HCT116 (cell line): Measurements from ENCODE around the gene SLC24A3. TPM values are rescaled to one million over a fixed set of nuclear protein-coding genes. Genes with fewer than 3 reads are reported as not detected.

Experiments
- ATAC-seq: fragments of 200-7000 bp; cut with Tn5 transposase; 2 replicates; pipeline ENCODE4 v1.9.1; 2020; ENCODE audit warnings: mild to moderate bottlenecking, moderate library complexity
- BruUV-seq: library from RNA; stranded (reverse); fragments of 400-500 nt; replicated peaks from 2 replicates; lab custom pipeline; 2021; lab: Mats Ljungman, UMichigan
- CTCF ChIA-PET: fragments of 300-600 bp; sonication (Branson Sonifier 250); formaldehyde crosslinking; loops from one replicate; lab custom pipeline; 2021; ENCODE audit warnings: antibody characterized with exemption; lab: Charles Lee
- POLR2A ChIA-PET: fragments of 300-600, 350-600 bp; sonication (Branson Sonifier 250); formaldehyde crosslinking; loops from one replicate; lab custom pipeline; 2021; ENCODE audit warnings: antibody characterized with exemption; lab: Charles Lee
- RAD21 ChIA-PET, 2 experiments: fragments of 300-600 bp; sonication (Branson Sonifier 250); formaldehyde crosslinking; loops; one replicate each; lab custom pipeline; 2023; ENCODE audit warnings: low total read pairs in 2 of 2; ENCODE audit not compliant: uncharacterized antibody in 2 of 2, unreplicated experiment in 2 of 2, low non-redundant PET in 1 of 2; lab: Charles Lee
- DNase-seq: peaks from one replicate; pipeline ENCODE4 v3.0.0-alpha.2; 2010; ENCODE audit warnings: low read depth, low spot score
- H2AFZ ChIP-seq: fragments of 200-600 bp; shearing (Covaris generic), sonication (generic); 2 replicates; pipeline ENCODE4 v1.6.1; 2017; ENCODE audit warnings: low read depth, mixed run types, mixed read lengths, antibody characterized with exemption, low read length; ENCODE audit not compliant: poor library complexity, severe bottlenecking
- H3K27ac ChIP-seq: 2 replicates; pipeline ENCODE4 v1.5.1; 2012; ENCODE audit warnings: low read depth, low read length
- H3K27me3 ChIP-seq: fragments of 200-600 bp; sonication (generic); 2 replicates; pipeline ENCODE4 v1.6.1; 2016; ENCODE audit warnings: mixed run types, low read length, mixed read lengths; ENCODE audit not compliant: insufficient read depth
- H3K36me3 ChIP-seq, 2 experiments: fragments of 200-500 bp in 1 of 2; fragments of 200-600 bp in 1 of 2; sonication (Bioruptor generic) in 1 of 2; sonication (generic) in 1 of 2; 2 replicates each; pipeline versions ENCODE4 v1.5.1 to v1.6.1; 2014 to 2016; ENCODE audit warnings: low read length in 2 of 2, inconsistent platforms in 1 of 2, mixed read lengths in 1 of 2, mixed run types in 1 of 2; ENCODE audit not compliant: insufficient read depth in 2 of 2, control insufficient read depth in 1 of 2
- H3K4me1 ChIP-seq, 2 experiments: fragments of 200-600 bp in 1 of 2; sonication (generic) in 1 of 2; 2 replicates each; pipeline versions ENCODE4 v1.5.1 to v1.6.1; 2012 to 2017; ENCODE audit warnings: low read length in 2 of 2, inconsistent platforms in 1 of 2, mild to moderate bottlenecking in 1 of 2, mixed read lengths in 1 of 2, mixed run types in 1 of 2, moderate library complexity in 1 of 2; ENCODE audit not compliant: insufficient read depth in 2 of 2, control insufficient read depth in 1 of 2
- H3K4me2 ChIP-seq: fragments of 200-600 bp; sonication (generic); 2 replicates; pipeline ENCODE4 v1.6.1; 2017; ENCODE audit warnings: mixed run types, low read length, mixed read lengths
- H3K4me3 ChIP-seq, 2 experiments: fragments of 200-600 bp in 1 of 2; sonication (generic) in 1 of 2; replicated peaks in 1 of 2; 2 replicates each; pipeline ENCODE4 v1.5.1; 2011 to 2016; ENCODE audit warnings: low read length in 2 of 2, control low read depth in 1 of 2, low read depth in 1 of 2, mild to moderate bottlenecking in 1 of 2, mixed read lengths in 1 of 2, mixed run types in 1 of 2
- H3K79me2 ChIP-seq: fragments of 200-600 bp; sonication (generic); 2 replicates; pipeline ENCODE4 v1.6.1; 2017; ENCODE audit warnings: mild to moderate bottlenecking, mixed run types, low read length, moderate library complexity, mixed read lengths; ENCODE audit not compliant: insufficient read depth
- H3K9ac ChIP-seq: fragments of 200-600 bp; sonication (generic); 2 replicates; pipeline ENCODE4 v1.6.1; 2016; ENCODE audit warnings: low read length, mixed read lengths
- H3K9me2 ChIP-seq: fragments of 200-600 bp; sonication (generic), shearing (Covaris generic); 2 replicates; pipeline ENCODE4 v1.6.1; 2017; ENCODE audit warnings: mixed run types, mild to moderate bottlenecking, moderate library complexity; ENCODE audit not compliant: insufficient read depth
- H3K9me3 ChIP-seq, 2 experiments: fragments of 200-500 bp in 1 of 2; fragments of 200-600 bp in 1 of 2; sonication (Bioruptor generic) in 1 of 2; sonication (generic) in 1 of 2; 2 replicates each; pipeline ENCODE4 v1.6.1; 2014 to 2017; ENCODE audit warnings: low read length in 2 of 2, mixed read lengths in 2 of 2, inconsistent platforms in 1 of 2, low read depth in 1 of 2, mild to moderate bottlenecking in 1 of 2, mixed run types in 1 of 2, moderate library complexity in 1 of 2; ENCODE audit not compliant: control insufficient read depth in 1 of 2, insufficient read depth in 1 of 2
- H4K20me1 ChIP-seq: fragments of 200-600 bp; sonication (generic), shearing (Covaris generic); 2 replicates; pipeline ENCODE4 v1.6.1; 2017; ENCODE audit warnings: mixed run types, mild to moderate bottlenecking, moderate library complexity; ENCODE audit not compliant: insufficient read depth
- ATF3 ChIP-seq: IDR thresholded peaks from 2 replicates; pipeline ENCODE4 v1.6.1; 2012
- CBX3 ChIP-seq: IDR thresholded peaks from 2 replicates; pipeline ENCODE4 v1.6.1; 2012; ENCODE audit warnings: low read depth
- CEBPB ChIP-seq: IDR thresholded peaks from 2 replicates; pipeline ENCODE4 v1.6.1; 2012; ENCODE audit warnings: low read depth
- CTCF ChIP-seq, 3 experiments: fragments of 200-600 bp in 1 of 3; sonication (generic) in 1 of 3; IDR thresholded peaks in 2 of 3; conservative IDR thresholded peaks in 1 of 3; 2 replicates each; pipeline ENCODE4 v1.5.1; 2012 to 2017; ENCODE audit warnings: low read depth in 2 of 3, low read length in 2 of 3, antibody characterized with exemption in 1 of 3, borderline replicate concordance in 1 of 3, control low read depth in 1 of 3, mild to moderate bottlenecking in 1 of 3, mixed read lengths in 1 of 3, mixed run types in 1 of 3, moderate library complexity in 1 of 3; ENCODE audit not compliant: insufficient read depth in 1 of 3
- EGR1 ChIP-seq: IDR thresholded peaks from 2 replicates; pipeline ENCODE4 v1.6.1; 2012; ENCODE audit warnings: low read depth
- ELF1 ChIP-seq: IDR thresholded peaks from 2 replicates; pipeline ENCODE4 v1.6.1; 2012; ENCODE audit warnings: low read depth, borderline replicate concordance
- EZH2 ChIP-seq: fragments of 200-600 bp; sonication (generic); IDR thresholded peaks from 2 replicates; pipeline ENCODE4 v1.6.1; 2017; ENCODE audit warnings: antibody characterized with exemption, mixed run types
- EZH2phosphoT487 ChIP-seq: fragments of 200-600 bp; IDR thresholded peaks from 2 replicates; pipeline ENCODE4 v1.6.1; 2018; ENCODE audit warnings: antibody characterized with exemption, borderline replicate concordance
- JUND ChIP-seq: IDR thresholded peaks from 2 replicates; pipeline ENCODE4 v1.6.1; 2012
- MAX ChIP-seq: IDR thresholded peaks from 2 replicates; pipeline ENCODE4 v1.6.1; 2012
- POLR2A ChIP-seq: IDR thresholded peaks from 2 replicates; pipeline ENCODE4 v1.7.0; 2011; ENCODE audit warnings: borderline replicate concordance; ENCODE audit not compliant: insufficient read depth, insufficient read length; ENCODE audit errors: extremely low read depth
- REST ChIP-seq: IDR thresholded peaks from 2 replicates; pipeline ENCODE4 v1.6.1; 2012; ENCODE audit warnings: low read depth
- SIN3A ChIP-seq: IDR thresholded peaks from 2 replicates; pipeline ENCODE4 v1.6.1; 2012; ENCODE audit warnings: low read depth
- SRF ChIP-seq: IDR thresholded peaks from 2 replicates; pipeline ENCODE4 v1.6.1; 2012; ENCODE audit warnings: low read depth
- TCF7L2 ChIP-seq: IDR thresholded peaks from 2 replicates; pipeline ENCODE4 v1.7.0; 2011; ENCODE audit warnings: borderline replicate concordance, inconsistent platforms; ENCODE audit not compliant: insufficient read depth, insufficient read length; ENCODE audit errors: extremely low read depth
- YY1 ChIP-seq: IDR thresholded peaks from 2 replicates; pipeline ENCODE4 v1.6.1; 2011; ENCODE audit warnings: low read length, low read depth, moderate library complexity, mild to moderate bottlenecking; ENCODE audit not compliant: insufficient replicate concordance; ENCODE audit errors: extremely low read depth
- ZBTB33 ChIP-seq: IDR thresholded peaks from 2 replicates; pipeline ENCODE4 v1.6.1; 2011; ENCODE audit warnings: mild to moderate bottlenecking, low read length, moderate library complexity; ENCODE audit not compliant: insufficient replicate concordance; ENCODE audit errors: extremely low read depth
- ZFX ChIP-seq: fragments of 450-650 bp; IDR thresholded peaks from 2 replicates; pipeline ENCODE4 v1.6.1; 2017
- ZNF274 ChIP-seq: fragments of 200-500 bp; sonication (Bioruptor generic); IDR thresholded peaks from 2 replicates; pipeline ENCODE4 v1.6.1; 2014; ENCODE audit warnings: mild to moderate bottlenecking, low read depth, low read length, inconsistent platforms
- intact Hi-C: fragments of 100-400 bp; cut with micrococcal nuclease; formaldehyde crosslinking; loops from 2 replicates; pipeline ENCODE4 v1.10.0; 2022
- total RNA-seq: library from RNA; stranded (reverse); gene quantifications from one replicate; pipeline ENCODE4 v1.2.1, GENCODE V29; 2021; ENCODE audit not compliant: unreplicated experiment

SLC24A3 gene
- total RNA-seq, 1 experiment from 2014 or later: not detected

GRCh38 chr20:19714579-19714840 lies 502.1 kb downstream of the SLC24A3 start:
- Histone ChIP-seq H3K9ac (no peak overlapping the region), H3K4me3 (no peak overlapping the region), H3K4me2 (no peak overlapping the region), H3K27me3 (peaks cover 5% of the 10 kb centered on the region; the same call in 1 of the 2 replicates), H2AFZ (no peak overlapping the region), H3K79me2 (no peaks in the 10 kb centered on the region), H3K9me2 (no peaks in the 10 kb centered on the region), H3K9me3 (no peaks in the 10 kb centered on the region), H3K4me1 (no peaks in the 10 kb centered on the region), H3K27ac (no peak overlapping the region), H3K36me3 (no peaks in the 10 kb centered on the region), H4K20me1 (no peaks in the 10 kb centered on the region)
- ATAC-seq (no peak), DNase-seq (no peak)
- POLR2A ChIA-PET: no interaction called here
- BruUV-seq: no TSS peak
- intact Hi-C loops: no loop called here
- no peak for TF ChIP-seq CTCF (IDR thresholded peaks at IDR 0.05 in 2 of 3, conservative IDR thresholded peaks at IDR 0.05 in 1 of 3; ENCODE audit: borderline replicate concordance in 1 of 3, insufficient read depth in 1 of 3, low read depth in 2 of 3, low read length in 2 of 3)
- TF ChIP-seq JUND: no peak
- no peak for TF ChIP-seq ZFX
- no peak for TF ChIP-seq YY1
- no peak for TF ChIP-seq POLR2A
- no peak for TF ChIP-seq EGR1
- no peak for TF ChIP-seq SRF
- no peak for TF ChIP-seq ZNF274
- no peak for TF ChIP-seq MAX
- TF ChIP-seq CEBPB: no peak
- no peak for TF ChIP-seq EZH2
- no peak for TF ChIP-seq TCF7L2
- TF ChIP-seq SIN3A: no peak
- no peak for TF ChIP-seq CBX3
- no peak for TF ChIP-seq ELF1
- TF ChIP-seq REST: no peak
- no peak for TF ChIP-seq ATF3
- no peak for TF ChIP-seq EZH2phosphoT487
- no peak for TF ChIP-seq ZBTB33
- RAD21 ChIA-PET: no interaction called here
- CTCF ChIA-PET: no interaction called here
